Peyer's patch (tissue), 4 donors: Measurements from ENCODE around the gene ELK3. TPM values are rescaled to one million over a fixed set of nuclear protein-coding genes. Genes with fewer than 3 reads are reported as not detected.

Experiments used
- DNase-seq, 3 donors: peaks; one replicate each; pipeline ENCODE4 v3.0.0-alpha.2; 2017 to 2019
- H3K27ac ChIP-seq, 4 donors: fragments of 200-600 bp; sonication (generic); one replicate each; pipeline ENCODE4 v1.5.1; 2016 to 2019
- H3K27me3 ChIP-seq, 2 donors: fragments of 200-600 bp; sonication (generic); one replicate each; pipeline ENCODE4 v1.5.1; 2019
- H3K36me3 ChIP-seq, 3 donors: fragments of 200-600 bp; sonication (generic); one replicate each; pipeline ENCODE4 v1.5.1; 2016 to 2019
- H3K4me1 ChIP-seq, 4 donors: fragments of 200-600 bp; sonication (generic); one replicate each; pipeline ENCODE4 v1.5.1; 2016 to 2019
- H3K4me3 ChIP-seq, 4 donors: fragments of 200-600 bp; sonication (generic); 1 replicate in 3 of 4; 2 replicates in 1 of 4; pipeline ENCODE4 v1.5.1; 2016 to 2019; ENCODE audit warnings: mild to moderate bottlenecking in 1 of 4
- H3K9me3 ChIP-seq, 4 donors: fragments of 200-600 bp; sonication (generic); one replicate each; pipeline ENCODE4 v1.5.1; 2016 to 2019; ENCODE audit warnings: mild to moderate bottlenecking in 1 of 4
- POLR2A ChIP-seq, 2 donors: fragments of 450-650 bp; IDR thresholded peaks; one replicate each; pipeline ENCODE4 v1.5.1; 2017; ENCODE audit warnings: antibody characterized with exemption in 2 of 2, mild to moderate bottlenecking in 2 of 2, moderate library complexity in 2 of 2
- total RNA-seq, 4 donors: library from RNA; depleted of rRNA; stranded (reverse); fragments of >200 nt; gene quantifications; one replicate each; pipeline ENCODE4 v1.1.0, GENCODE V29; 2016
- TF ChIP-seq, protein P1 (sequence below), 6 experiments: fragments of 450-650 bp in 4 of 6; fragments of 200-600 bp in 2 of 6; sonication (generic) in 1 of 6; IDR thresholded peaks; one replicate each; pipeline ENCODE4 v1.5.1; 2017 to 2019; ENCODE audit warnings: antibody characterized with exemption in 6 of 6, mild to moderate bottlenecking in 3 of 6, moderate library complexity in 1 of 6

The ELK3 gene
- total RNA-seq, 4 donors from 2014 or later: 5.1 to 23.9 (median 9.4) TPM

DNA sequence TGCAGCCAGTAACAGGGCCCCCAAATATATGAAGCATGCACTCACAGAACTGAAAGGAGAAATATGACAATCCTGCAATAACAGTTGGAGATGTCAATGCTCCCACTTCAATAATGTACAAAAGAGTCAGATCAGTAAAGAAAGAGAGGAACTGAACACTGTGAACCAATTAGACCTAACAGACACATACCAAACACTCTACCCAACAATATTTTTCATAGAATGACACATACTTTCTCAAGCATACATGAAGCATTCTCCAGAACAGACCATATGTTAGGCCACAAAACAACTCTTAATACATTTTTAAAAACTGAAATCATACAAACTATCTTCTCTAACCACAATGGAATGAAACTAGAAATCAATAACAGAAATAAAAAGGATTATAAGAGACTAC, 80.2 kb downstream of the ELK3 start:
- TF ChIP-seq, protein P1, sequence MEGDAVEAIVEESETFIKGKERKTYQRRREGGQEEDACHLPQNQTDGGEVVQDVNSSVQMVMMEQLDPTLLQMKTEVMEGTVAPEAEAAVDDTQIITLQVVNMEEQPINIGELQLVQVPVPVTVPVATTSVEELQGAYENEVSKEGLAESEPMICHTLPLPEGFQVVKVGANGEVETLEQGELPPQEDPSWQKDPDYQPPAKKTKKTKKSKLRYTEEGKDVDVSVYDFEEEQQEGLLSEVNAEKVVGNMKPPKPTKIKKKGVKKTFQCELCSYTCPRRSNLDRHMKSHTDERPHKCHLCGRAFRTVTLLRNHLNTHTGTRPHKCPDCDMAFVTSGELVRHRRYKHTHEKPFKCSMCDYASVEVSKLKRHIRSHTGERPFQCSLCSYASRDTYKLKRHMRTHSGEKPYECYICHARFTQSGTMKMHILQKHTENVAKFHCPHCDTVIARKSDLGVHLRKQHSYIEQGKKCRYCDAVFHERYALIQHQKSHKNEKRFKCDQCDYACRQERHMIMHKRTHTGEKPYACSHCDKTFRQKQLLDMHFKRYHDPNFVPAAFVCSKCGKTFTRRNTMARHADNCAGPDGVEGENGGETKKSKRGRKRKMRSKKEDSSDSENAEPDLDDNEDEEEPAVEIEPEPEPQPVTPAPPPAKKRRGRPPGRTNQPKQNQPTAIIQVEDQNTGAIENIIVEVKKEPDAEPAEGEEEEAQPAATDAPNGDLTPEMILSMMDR (IDR thresholded peaks at IDR 0.05): no peak
- TF ChIP-seq POLR2A (IDR thresholded peaks at IDR 0.05): no peak
- Histone ChIP-seq H3K4me3 (no peak overlapping the region), H3K4me1 (no peaks in the 10 kb centered on the region), H3K27me3 (no peaks in the 10 kb centered on the region), H3K36me3 (peaks cover 0 to 44% (median 0%) of the 10 kb centered on the region in 3 donors), H3K9me3 (no peaks in the 10 kb centered on the region), H3K27ac (no peak overlapping the region)
- DNase-seq: no peak

DNA sequence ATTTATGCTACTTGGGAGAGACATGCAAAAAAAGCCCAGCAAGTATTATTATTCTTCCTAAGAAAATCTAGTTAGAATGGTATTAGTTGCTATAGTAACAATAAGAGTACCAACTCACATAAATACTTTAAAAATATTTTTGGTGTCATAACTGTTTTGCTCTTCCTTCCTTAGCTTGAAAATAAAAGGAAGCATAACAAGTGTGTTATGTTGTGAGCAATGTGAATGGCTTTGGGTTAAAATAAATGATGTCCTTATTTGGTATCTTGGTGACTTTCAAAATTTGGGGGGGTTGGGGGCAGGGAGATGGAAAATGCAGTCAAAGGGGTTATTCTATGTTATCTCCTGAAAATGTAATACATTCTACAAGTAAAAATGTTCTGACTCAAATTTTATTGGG, 91.0 kb downstream of the ELK3 start:
- Histone ChIP-seq H3K4me1 (no peaks in the 10 kb centered on the region), H3K27ac (no peak overlapping the region), H3K36me3 (peaks cover 0 to 91% (median 0%) of the 10 kb centered on the region in 3 donors), H3K9me3 (no peaks in the 10 kb centered on the region), H3K27me3 (no peaks in the 10 kb centered on the region), H3K4me3 (no peak overlapping the region)
- DNase-seq: no peak
- TF ChIP-seq, protein P1 (IDR thresholded peaks at IDR 0.05): no peak
- TF ChIP-seq POLR2A (IDR thresholded peaks at IDR 0.05): no peak

DNA sequence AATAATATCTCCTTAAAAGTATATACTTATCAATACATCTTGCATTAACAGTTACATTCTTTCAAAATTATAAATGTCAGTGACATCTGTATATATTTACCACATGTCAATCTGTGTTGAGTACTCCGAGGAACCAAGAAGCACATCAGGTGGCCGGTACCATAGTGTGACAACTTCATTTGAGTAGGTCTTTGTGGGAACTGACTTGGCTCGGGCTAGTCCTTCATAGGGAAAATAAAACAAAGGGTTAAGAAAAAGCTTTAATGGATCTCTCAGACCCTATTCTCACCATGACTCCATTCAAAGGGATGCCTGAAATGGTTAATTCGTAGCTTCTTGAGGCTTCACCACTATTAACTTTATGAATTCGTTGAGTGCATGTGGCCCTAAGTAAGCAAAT, 94.9 kb downstream of the ELK3 start:
- Histone ChIP-seq H3K9me3 (no peaks in the 10 kb centered on the region), H3K27me3 (no peaks in the 10 kb centered on the region), H3K27ac (no peak overlapping the region), H3K4me3 (no peak overlapping the region), H3K36me3 (peaks cover 0 to 70% (median 0%) of the 10 kb centered on the region in 3 donors), H3K4me1 (no peaks in the 10 kb centered on the region)
- DNase-seq: no peak
- TF ChIP-seq, protein P1 (IDR thresholded peaks at IDR 0.05): no peak
- no peak for TF ChIP-seq POLR2A (IDR thresholded peaks at IDR 0.05)

DNA sequence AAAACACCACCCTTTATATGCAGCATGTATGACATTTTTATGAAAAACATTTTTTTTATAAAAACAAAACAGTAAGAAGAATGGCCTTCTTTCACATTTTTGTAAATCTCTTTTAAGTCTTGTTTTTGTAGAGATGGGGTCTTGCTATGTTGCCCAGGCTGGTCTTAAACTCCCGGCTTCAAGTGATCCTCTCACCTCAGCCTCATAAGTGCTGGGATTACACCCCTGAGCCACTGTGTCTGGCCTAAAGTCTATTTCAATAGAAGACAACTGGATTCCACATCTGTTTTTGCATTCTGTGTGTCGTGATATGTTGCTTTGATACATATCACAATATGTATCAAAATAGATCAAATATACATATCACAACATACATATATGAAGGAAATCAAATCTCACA, 98.9 kb downstream of the ELK3 start:
- no peak for TF ChIP-seq POLR2A (IDR thresholded peaks at IDR 0.05)
- TF ChIP-seq, protein P1 (IDR thresholded peaks at IDR 0.05): no peak
- H3K9me3 ChIP-seq: no peaks in the 10 kb centered on the region

DNA sequence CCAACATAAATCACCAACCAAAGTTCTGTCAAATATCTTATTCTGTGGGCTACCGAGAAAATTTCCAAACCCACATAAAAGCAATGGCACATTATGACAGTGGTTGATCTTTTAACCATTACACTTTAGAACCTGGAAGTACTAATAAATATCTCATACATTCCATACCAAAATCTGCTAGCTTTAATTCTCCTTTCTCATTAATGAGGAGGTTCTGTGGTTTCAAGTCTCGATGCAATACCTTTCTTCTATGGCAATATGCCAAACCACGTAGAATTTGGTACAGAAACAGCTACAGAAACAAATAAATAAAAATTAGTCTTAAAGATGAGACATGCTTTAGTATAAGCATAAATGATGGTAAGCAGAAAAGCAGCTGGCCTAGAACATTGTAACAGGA, 100.7 kb downstream of the ELK3 start:
- H3K9me3 ChIP-seq: no peaks in the 10 kb centered on the region
- H3K4me3 ChIP-seq: no peak overlapping the region
- TF ChIP-seq POLR2A (IDR thresholded peaks at IDR 0.05): no peak
- TF ChIP-seq, protein P1 (IDR thresholded peaks at IDR 0.05): no peak
- no peaks in the 10 kb centered on the region for H3K27me3 ChIP-seq
- no peaks in the 10 kb centered on the region for H3K4me1 ChIP-seq
- H3K36me3 ChIP-seq: peaks cover 0 to 48% (median 0%) of the 10 kb centered on the region in 3 donors
- DNase-seq: no peak
- H3K27ac ChIP-seq: no peak overlapping the region

More for the DNA sequence above, 98.9 kb downstream of the ELK3 start:
- H3K27ac ChIP-seq: no peak overlapping the region
- H3K4me3 ChIP-seq: no peak overlapping the region
- H3K27me3 ChIP-seq: no peaks in the 10 kb centered on the region
- H3K4me1 ChIP-seq: no peaks in the 10 kb centered on the region
- peaks cover 0 to 52% (median 0%) of the 10 kb centered on the region in 3 donors for H3K36me3 ChIP-seq
- DNase-seq: no peak
